H1 (cell line): ENCODE measurements around the gene DPP4. TPM values are rescaled to one million over a fixed set of nuclear protein-coding genes. Genes with fewer than 3 reads are reported as not detected.

Source experiments
- FOSL1 ChIP-seq: IDR thresholded peaks from 2 replicates; pipeline ENCODE4 v1.6.1; 2011; ENCODE audit warnings: mild to moderate bottlenecking, low read depth, low read length, moderate library complexity; ENCODE audit not compliant: insufficient read depth
- PHF8 ChIP-seq: fragments of 200-600 bp; sonication (generic); conservative IDR thresholded peaks from 2 replicates; pipeline ENCODE4 v1.7.1; 2012; ENCODE audit warnings: low read depth, mild to moderate bottlenecking, inconsistent platforms, low read length, moderate library complexity
- polyA plus RNA-seq, 7 experiments: library from polyadenylated mRNA; depleted of rRNA in 3 of 7; stranded (reverse) in 5 of 7; unstranded in 2 of 7; fragments of >200 nt in 5 of 7; fragments of 200-250 nt in 2 of 7; gene quantifications; 1 replicate in 5 of 7; 2 replicates in 1 of 7; 4 replicates in 1 of 7; pipeline versions ENCODE4 v1.2.1 to v1.2.3, GENCODE V29; 2011 to 2013; ENCODE audit warnings: missing spikeins in 2 of 7, mixed read lengths in 2 of 7
- total RNA-seq: library from RNA; stranded (reverse); fragmentation: NEBNext Ultra II Directional; extraction: Animal tissue kit (Norgen Biotek cat#: 25700); gene quantifications from 2 replicates; pipeline ENCODE4 v1.2.1, GENCODE V29; 2021

DPP4 gene
- total and polyA plus RNA-seq, 2 of the 8 experiments (the other 6 are each of a cell fraction or from before 2014, with no cell fraction given), result 1.3 to 3.1 TPM

DNA sequence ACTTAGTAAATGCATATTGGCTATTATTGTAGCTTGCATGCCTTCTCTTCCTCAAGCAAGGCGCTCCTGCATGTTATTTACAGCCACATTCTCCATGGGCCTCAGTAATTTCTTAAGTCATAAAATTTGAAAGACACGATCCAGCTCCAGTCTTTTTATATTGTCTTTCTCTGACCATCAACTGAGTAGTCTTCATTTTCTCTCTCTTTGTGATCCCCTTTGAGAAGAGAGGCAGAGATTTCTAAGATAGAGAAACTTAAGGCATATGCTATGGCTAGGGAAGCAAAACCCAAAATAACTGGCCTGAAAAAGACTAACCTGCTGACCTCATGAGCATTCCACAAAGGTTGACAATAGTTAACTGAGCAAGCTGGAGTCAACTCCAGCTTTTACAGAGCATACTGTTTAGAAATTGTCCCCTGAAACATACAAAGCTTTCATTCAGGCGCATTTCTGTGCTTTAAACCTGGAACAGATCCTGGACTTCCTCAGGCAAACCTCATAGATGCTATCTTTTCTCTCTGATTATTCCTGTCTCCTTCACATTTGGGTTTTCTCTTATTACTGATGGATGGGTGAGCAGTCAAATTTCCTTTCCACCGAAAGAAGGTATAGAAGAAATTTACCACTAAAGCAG is 4.6 kb downstream of the DPP4 start (continued):
- no peak for TF ChIP-seq PHF8
- no peak for TF ChIP-seq FOSL1
